HepG2 (cell line): ENCODE data around the gene NAIF1. TPM values are rescaled to one million over a fixed set of nuclear protein-coding genes. Genes with fewer than 3 reads are reported as not detected.

Experiments used
- BORCS8-MEF2B ChIP-seq: sonication (generic); formaldehyde crosslinking; IDR thresholded peaks from 2 replicates; pipeline ENCODE4 v1.8.0; 2022; ENCODE audit warnings: mild to moderate bottlenecking, missing genetic modification reagents
- CENPX ChIP-seq: sonication (generic); formaldehyde crosslinking; IDR thresholded peaks from 2 replicates; pipeline ENCODE4 v1.9.0; 2021; ENCODE audit warnings: mild to moderate bottlenecking, missing genetic modification reagents, moderate library complexity
- ELF1 ChIP-seq: sonication (generic); formaldehyde crosslinking; IDR thresholded peaks from 2 replicates; pipeline ENCODE4 v1.4.0; 2020; ENCODE audit warnings: missing genetic modification reagents
- HMGXB3 ChIP-seq: sonication (generic); formaldehyde crosslinking; IDR thresholded peaks from 2 replicates; pipeline ENCODE4 v1.4.0; 2020; ENCODE audit warnings: missing genetic modification reagents, borderline replicate concordance
- PHB2 ChIP-seq: fragments of 450-650 bp; IDR thresholded peaks from 2 replicates; pipeline ENCODE4 v1.6.1; 2018; ENCODE audit not compliant: partially characterized antibody
- YY1 ChIP-seq: IDR thresholded peaks from 2 replicates; pipeline ENCODE4 v1.6.1; 2011; ENCODE audit warnings: low read length, low read depth, moderate library complexity, mild to moderate bottlenecking; ENCODE audit not compliant: insufficient read depth, insufficient replicate concordance
- ZFX ChIP-seq: sonication (generic); formaldehyde crosslinking; IDR thresholded peaks from 2 replicates; pipeline ENCODE4 v1.4.0; 2020; ENCODE audit warnings: mild to moderate bottlenecking, low read depth, missing genetic modification reagents, moderate library complexity
- ZMYM4 ChIP-seq: sonication (generic); formaldehyde crosslinking; IDR thresholded peaks from 2 replicates; pipeline ENCODE4 v1.8.1; 2023; ENCODE audit warnings: mild to moderate bottlenecking, missing genetic modification reagents
- ZNF296 ChIP-seq: sonication (generic); formaldehyde crosslinking; conservative IDR thresholded peaks from 2 replicates; pipeline ENCODE4 v1.5.0; 2020; ENCODE audit warnings: mild to moderate bottlenecking, missing genetic modification reagents
- ZNF484 ChIP-seq: sonication (generic); formaldehyde crosslinking; IDR thresholded peaks from 2 replicates; pipeline ENCODE4 v1.5.1; 2020; ENCODE audit warnings: mild to moderate bottlenecking, low read depth, missing genetic modification reagents, borderline replicate concordance
- ZNF687 ChIP-seq: sonication (generic); formaldehyde crosslinking; IDR thresholded peaks from 2 replicates; pipeline ENCODE4 v1.5.1; 2020; ENCODE audit warnings: mild to moderate bottlenecking, missing genetic modification reagents, moderate library complexity
- polyA plus RNA-seq, 8 experiments: library from polyadenylated mRNA; depleted of rRNA in 3 of 8; stranded (reverse) in 7 of 8; unstranded in 1 of 8; fragments of >200 nt; fragmentation: Illumina TruSeq in 4 of 8; extraction: Trizol in 4 of 8; gene quantifications; 2 replicates each; pipeline versions ENCODE4 v1.2.1 to v1.2.3, GENCODE V29; 2011 to 2016; ENCODE audit warnings: low read depth in 4 of 8, missing spikeins in 1 of 8, mixed read lengths in 1 of 8; ENCODE audit not compliant: insufficient read depth in 1 of 8
- total RNA-seq, 5 experiments: library from RNA; depleted of rRNA; stranded (reverse); fragments of >200 nt; fragmentation: Illumina TruSeq; extraction: Trizol; gene quantifications; 2 replicates each; pipeline ENCODE4 v1.2.3, GENCODE V29; 2016; ENCODE audit warnings: low read depth in 1 of 5
- TF ChIP-seq, protein P1 (sequence below): sonication (generic); formaldehyde crosslinking; IDR thresholded peaks from 2 replicates; pipeline ENCODE4 v1.4.0; 2020; ENCODE audit warnings: mild to moderate bottlenecking, missing genetic modification reagents
- TF ChIP-seq, protein P2 (sequence below): sonication (generic); formaldehyde crosslinking; IDR thresholded peaks from 2 replicates; pipeline ENCODE4 v1.4.0; 2020; ENCODE audit warnings: missing genetic modification reagents

The NAIF1 gene
- total and polyA plus RNA-seq, 2 of the 13 experiments (the other 11 are each of a cell fraction or from before 2014, with no cell fraction given) = 6.0 to 6.9 TPM

GRCh38 chr9:128034821-128035652 is 32.1 kb downstream of the NAIF1 start (continued):
- TF ChIP-seq, protein P1, sequence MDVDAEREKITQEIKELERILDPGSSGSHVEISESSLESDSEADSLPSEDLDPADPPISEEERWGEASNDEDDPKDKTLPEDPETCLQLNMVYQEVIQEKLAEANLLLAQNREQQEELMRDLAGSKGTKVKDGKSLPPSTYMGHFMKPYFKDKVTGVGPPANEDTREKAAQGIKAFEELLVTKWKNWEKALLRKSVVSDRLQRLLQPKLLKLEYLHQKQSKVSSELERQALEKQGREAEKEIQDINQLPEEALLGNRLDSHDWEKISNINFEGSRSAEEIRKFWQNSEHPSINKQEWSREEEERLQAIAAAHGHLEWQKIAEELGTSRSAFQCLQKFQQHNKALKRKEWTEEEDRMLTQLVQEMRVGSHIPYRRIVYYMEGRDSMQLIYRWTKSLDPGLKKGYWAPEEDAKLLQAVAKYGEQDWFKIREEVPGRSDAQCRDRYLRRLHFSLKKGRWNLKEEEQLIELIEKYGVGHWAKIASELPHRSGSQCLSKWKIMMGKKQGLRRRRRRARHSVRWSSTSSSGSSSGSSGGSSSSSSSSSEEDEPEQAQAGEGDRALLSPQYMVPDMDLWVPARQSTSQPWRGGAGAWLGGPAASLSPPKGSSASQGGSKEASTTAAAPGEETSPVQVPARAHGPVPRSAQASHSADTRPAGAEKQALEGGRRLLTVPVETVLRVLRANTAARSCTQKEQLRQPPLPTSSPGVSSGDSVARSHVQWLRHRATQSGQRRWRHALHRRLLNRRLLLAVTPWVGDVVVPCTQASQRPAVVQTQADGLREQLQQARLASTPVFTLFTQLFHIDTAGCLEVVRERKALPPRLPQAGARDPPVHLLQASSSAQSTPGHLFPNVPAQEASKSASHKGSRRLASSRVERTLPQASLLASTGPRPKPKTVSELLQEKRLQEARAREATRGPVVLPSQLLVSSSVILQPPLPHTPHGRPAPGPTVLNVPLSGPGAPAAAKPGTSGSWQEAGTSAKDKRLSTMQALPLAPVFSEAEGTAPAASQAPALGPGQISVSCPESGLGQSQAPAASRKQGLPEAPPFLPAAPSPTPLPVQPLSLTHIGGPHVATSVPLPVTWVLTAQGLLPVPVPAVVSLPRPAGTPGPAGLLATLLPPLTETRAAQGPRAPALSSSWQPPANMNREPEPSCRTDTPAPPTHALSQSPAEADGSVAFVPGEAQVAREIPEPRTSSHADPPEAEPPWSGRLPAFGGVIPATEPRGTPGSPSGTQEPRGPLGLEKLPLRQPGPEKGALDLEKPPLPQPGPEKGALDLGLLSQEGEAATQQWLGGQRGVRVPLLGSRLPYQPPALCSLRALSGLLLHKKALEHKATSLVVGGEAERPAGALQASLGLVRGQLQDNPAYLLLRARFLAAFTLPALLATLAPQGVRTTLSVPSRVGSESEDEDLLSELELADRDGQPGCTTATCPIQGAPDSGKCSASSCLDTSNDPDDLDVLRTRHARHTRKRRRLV (CRISPR knock-in tag) = no peak
- TF ChIP-seq ZNF484 (CRISPR knock-in tag) = no peak
- no peak; the same call in 1 of the 2 replicates for TF ChIP-seq ZMYM4 (CRISPR knock-in tag)
- TF ChIP-seq ZNF296 = no peak
- no peak for TF ChIP-seq ELF1 (CRISPR knock-in tag)
- no peak for TF ChIP-seq PHB2
- TF ChIP-seq, protein P2, sequence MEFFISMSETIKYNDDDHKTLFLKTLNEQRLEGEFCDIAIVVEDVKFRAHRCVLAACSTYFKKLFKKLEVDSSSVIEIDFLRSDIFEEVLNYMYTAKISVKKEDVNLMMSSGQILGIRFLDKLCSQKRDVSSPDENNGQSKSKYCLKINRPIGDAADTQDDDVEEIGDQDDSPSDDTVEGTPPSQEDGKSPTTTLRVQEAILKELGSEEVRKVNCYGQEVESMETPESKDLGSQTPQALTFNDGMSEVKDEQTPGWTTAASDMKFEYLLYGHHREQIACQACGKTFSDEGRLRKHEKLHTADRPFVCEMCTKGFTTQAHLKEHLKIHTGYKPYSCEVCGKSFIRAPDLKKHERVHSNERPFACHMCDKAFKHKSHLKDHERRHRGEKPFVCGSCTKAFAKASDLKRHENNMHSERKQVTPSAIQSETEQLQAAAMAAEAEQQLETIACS (CRISPR knock-in tag) = no peak
- no peak for TF ChIP-seq CENPX (CRISPR knock-in tag)
- 0 out of 2 replicates have a peak, but pooled peaks have one; percentile 27 for TF ChIP-seq ZFX (CRISPR knock-in tag)
- TF ChIP-seq ZNF687 (CRISPR knock-in tag) = peak; percentile 65
- TF ChIP-seq BORCS8-MEF2B (CRISPR knock-in tag) = no peak
- peak; percentile 35 for TF ChIP-seq YY1
- 0 out of 2 replicates have a peak, but pooled peaks have one; percentile 34 for TF ChIP-seq HMGXB3
